ENCODE results near the gene IGFBP7. TPM values are rescaled to one million over a fixed set of nuclear protein-coding genes. Genes with fewer than 3 reads are reported as not detected.

Gene IGFBP7
- polyA plus RNA-seq, 5 donors, result 261 to 353 (median 329) TPM

- DNase-seq, result no peak
Measured at GRCh38 chr4:57044279-57044678, 65.9 kb downstream of the IGFBP7 start.

GRCh38 chr4:57043347-57044251 is 66.6 kb downstream of the IGFBP7 start:
- DNase-seq, result peak; percentile 40 to 48

DNA sequence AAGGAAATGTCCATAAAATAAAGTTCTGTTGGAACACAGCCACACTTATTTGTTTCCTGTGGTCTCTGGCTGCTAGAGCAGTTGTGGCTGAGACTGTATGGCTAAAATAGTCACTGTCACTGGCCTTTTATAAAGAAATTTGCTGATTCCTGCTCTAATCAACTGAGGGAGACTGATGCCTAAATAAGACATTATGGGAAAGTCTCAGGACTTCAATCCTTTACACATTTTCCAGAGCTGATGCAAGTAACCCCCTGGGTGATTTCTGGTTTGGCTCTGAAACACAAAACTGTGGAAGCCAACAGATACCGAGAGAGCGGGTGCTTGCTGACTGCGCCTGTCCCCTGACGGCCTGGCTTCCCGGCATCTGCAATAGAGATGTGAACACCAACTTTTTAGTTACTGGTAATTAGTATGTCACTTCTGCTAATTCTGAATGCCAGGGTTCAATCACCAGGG is 67.4 kb downstream of the IGFBP7 start:
- DNase-seq, result peak; percentile 38 to 55

GRCh38 chr4:57041020-57041419 is 69.2 kb downstream of the IGFBP7 start:
- no peak for DNase-seq

- DNase-seq, result no peak
Measured at GRCh38 chr4:57040510-57040909, 69.7 kb downstream of the IGFBP7 start.

GRCh38 chr4:57039345-57039744 is 70.8 kb downstream of the IGFBP7 start:
- no peak for DNase-seq

DNA sequence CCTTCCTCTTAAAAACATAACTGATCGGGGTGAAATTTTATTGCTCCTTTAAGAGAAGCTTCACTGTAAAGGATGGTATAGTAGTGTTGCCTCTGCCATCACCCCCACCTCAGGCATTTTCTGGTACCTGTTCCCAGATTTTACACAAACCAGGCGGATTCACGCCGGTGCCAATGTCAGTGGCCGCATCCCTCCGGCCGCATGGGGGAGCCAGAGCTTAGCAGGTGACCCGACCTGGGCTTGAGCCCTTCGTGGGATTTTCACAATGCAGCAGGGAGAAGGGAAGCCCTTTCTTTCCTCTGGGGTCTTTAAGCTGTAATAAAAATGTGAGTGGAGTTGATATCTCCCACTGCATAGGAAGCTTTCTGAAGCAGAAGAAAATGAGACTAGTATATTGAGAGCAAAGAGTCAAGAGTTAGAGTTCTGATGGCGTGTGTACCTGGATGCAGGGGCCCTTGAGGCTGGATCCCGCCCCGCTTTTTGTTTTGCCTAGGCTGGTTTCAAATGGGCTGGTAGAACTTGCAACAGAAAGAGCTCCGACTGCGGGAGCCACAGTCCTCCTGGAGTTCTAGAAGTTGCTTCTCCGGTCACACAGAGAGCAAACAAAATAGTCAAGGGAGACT is 72.1 kb downstream of the IGFBP7 start:
- DNase-seq, result peak; percentile 41 to 48

- DNase-seq, result no peak
Measured at GRCh38 chr4:57034520-57034919, 75.7 kb downstream of the IGFBP7 start.

DNA sequence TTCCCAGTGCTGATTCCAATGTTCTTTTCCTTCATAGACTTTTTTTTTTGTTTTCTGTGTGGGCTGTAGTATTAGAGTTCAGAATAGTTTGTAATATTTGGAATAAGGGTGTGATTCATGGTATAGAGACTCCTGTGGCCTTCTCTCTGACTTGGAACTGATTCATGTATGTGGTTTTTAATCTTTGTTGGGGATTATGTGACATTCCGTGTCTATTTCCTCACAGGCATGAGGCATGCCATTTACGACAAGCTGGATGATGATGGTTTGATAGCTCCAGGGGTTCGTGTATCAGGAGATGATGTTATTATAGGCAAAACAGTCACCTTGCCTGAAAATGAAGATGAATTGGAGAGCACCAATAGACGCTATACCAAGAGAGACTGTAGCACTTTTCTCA is 87.1 kb downstream of the IGFBP7 start:
- no peak for DNase-seq

- no peak for DNase-seq
Measured at GRCh38 chr4:57020467-57021101, 89.6 kb downstream of the IGFBP7 start.

DNA sequence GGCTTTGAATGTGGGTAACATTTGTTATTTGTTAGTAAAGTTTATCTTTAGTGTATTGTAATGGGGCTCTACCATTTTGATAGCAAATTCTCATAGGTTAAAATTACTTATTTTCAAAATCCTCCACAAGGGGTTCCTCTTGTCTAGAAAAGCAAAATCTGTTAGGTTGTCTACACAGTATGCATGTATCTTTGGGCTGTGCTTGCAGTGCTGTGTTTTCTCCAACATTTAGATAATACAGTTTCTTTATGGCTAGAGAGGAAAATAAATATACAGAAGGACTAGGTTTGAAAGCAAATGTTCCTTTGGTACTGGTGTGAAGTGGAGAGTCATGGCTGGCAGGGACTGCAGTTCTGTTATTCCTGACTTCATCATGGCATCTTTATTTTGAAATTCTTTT is 91.2 kb downstream of the IGFBP7 start:
- no peak for DNase-seq

- DNase-seq, result no peak
Measured at GRCh38 chr4:57013543-57014120, 96.6 kb downstream of the IGFBP7 start.

DNA sequence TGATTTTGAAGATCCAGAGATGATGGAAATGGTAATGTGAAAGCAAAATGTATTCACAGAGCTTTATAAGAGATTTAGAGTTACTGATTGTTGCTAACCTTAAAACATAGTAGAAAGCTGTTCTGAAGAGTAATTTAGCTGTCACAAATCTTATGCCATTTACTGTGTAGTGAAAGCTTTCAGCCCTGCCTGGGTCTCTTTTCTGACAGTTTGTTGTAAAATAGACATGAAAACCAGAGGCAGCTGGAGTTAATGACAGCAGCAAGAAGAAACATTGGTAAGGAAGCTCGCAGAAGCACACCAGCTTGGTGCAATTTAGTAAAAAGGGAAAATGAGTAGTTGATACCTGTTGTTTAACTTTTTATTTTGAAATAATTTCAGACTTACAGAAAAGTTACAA is 110.4 kb downstream of the IGFBP7 start:
- no peak for DNase-seq

DNA sequence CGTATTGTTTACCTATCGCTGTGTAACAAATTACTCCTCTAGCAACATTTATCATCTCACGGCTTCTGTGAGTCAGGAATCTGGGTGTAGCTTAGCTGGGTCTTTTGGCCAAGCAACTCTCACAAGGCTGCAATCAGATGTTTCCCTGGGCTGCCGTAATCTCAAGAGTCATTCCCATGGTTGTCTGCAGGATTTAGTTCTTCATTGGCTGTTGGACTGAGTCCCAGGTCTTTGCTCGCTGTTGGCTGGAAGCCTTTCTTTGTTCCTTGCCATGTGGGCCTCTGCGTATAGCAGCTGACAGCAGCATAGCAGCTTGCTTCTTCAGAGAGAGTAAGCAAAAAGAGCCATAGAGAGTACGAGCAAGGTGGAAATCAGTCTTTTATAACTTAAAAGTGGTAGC is 114.7 kb downstream of the IGFBP7 start:
- DNase-seq, result peak; percentile 79 to 86

- DNase-seq, result no peak
Measured at GRCh38 chr4:56990109-56990905, 119.9 kb downstream of the IGFBP7 start.

DNA sequence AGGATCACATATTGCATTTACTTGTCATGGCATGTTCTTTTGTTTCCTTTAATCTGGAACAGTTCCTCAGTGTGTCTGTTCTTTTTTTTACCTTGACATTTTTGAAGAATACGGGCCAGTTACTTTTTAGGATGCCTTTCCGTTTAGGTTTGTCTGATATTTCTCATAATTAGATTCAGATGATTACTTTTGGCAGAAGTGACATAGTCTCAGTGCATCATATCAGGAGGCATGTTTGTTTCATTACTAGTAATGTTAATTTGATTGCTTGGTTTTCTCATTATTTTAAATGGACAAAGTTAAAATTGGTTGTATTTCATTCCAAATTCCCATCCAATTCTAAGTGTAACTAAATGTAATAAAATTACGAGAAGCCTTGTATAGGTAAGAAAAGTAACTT is 123.2 kb downstream of the IGFBP7 start:
- DNase-seq, result no peak

GRCh38 chr4:56986192-56986591 is 124.0 kb downstream of the IGFBP7 start:
- no peak for DNase-seq

DNA sequence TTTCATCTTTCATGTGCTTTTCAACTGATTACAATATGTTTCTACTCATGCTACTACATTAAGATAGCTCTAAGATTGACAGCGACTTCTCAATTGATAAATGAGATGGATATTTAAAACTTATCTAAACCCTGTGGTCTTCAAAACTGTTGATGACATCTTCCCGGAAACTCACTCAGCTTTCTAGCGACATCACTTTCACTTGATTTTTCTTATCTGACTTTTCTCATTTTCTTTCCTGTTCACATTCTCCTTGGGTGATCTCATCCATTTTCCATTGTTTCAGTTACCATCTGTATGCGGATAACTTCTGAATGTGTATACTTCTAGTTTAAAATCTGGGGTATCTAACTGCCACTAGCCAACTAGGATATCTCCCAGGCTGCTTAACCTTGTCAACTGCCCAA is 128.4 kb downstream of the IGFBP7 start:
- DNase-seq, result no peak
